ENCODE results near the gene CD7.
A peak's percentile ranks its signal among the peaks of the same experiment; 100 is the strongest.

Gene CD7

DNA sequence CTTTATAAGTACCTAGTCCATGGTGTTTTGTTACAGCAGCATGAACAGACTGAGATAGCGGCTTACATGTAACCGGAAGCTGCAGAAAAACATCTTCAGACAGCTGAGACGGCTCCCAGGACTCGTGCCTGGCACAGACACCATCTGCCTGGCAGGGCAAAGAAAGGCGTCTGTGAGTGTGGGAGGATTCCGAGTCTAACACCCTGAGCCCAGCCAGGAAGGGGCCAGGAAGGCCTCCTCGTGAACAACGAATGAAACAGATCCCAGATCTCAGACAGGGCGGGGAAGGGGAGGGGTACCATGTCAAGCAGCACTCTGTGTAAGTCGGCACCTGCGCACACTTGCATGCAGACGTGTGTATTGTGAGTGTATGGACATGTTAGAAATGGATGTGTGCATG, 39.6 kb downstream of the CD7 start:
- no peak for DNase-seq

- DNase-seq = no peak
These were observed 40.5 kb downstream of the CD7 start for GRCh38 chr17:82276938-82277337.

DNA sequence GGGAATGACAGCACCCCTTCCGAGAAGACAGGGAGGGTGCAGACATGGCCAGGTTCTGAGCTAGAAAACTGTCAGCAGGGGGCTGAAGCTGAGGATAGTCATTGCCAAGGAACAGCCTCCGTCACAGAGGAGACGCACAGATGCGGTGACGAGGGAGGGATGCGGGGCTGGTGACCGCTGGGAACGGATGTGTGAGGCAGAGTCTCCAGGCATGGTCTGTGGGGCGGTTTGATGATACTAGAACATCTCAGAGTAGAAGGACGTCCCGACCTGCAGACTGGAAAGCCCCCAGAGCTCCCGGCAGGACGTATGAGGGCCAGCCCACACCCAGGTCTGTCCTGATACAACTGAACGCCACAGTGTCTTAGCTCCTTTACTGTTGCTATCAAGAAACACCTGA, 42.1 kb downstream of the CD7 start:
- no peak for DNase-seq

GRCh38 chr17:82274134-82275020, 43.0 kb downstream of the CD7 start:
- DNase-seq = no peak

DNA sequence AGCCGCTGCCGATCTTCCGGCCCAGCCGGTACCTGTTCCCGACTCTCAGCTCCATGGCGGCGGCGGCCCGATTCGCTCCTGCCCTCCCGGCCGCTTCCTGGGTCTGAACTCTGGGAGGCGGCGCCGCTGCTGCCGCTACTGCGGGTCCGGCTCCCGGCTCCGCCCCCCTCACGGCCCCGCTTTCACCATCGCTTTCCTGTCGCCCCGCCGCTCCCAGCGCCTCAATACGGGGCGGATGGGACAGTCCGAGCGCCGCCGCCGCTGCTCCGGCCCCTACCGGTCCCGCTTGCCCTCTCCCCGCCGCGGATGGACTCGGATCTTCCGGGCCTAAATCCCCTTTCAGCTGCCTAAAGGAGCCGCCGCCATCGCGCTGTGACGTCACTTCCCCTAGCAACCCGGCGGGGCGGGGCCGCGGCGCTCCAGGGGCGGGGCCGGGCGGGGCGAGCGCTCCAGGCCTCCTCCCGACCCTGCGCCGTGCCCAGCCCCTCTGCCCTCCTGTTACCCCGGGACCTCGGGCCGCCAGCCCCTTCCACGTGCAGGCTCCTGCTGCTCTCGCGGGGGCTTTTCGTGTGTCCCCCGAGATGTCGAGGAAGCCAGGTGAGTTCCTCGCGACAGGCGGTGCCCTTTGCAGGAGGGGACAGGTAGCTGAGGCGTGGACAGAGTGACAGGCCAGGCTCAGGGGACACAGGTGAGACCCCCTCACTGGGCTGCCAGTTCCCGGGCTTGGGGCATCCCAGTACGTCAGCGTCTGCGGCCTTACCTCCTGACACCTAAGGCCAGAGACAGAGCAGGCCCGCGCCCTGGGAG, 43.9 kb downstream of the CD7 start, which contains the start of gene CSNK1D:
Gene CSNK1D, minus strand, starts transcription at position 374 of the 807 bp plus-strand sequence. Its CDS starts 319 bp downstream, at position 55.
- DNase-seq = peak; percentile 94

- peak; percentile 40 for DNase-seq
These were observed 44.7 kb downstream of the CD7 start for GRCh38 chr17:82272495-82273326.

GRCh38 chr17:82271401-82271800, 46.0 kb downstream of the CD7 start:
- no peak for DNase-seq

GRCh38 chr17:82270651-82271050, 46.8 kb downstream of the CD7 start:
- no peak for DNase-seq

DNA sequence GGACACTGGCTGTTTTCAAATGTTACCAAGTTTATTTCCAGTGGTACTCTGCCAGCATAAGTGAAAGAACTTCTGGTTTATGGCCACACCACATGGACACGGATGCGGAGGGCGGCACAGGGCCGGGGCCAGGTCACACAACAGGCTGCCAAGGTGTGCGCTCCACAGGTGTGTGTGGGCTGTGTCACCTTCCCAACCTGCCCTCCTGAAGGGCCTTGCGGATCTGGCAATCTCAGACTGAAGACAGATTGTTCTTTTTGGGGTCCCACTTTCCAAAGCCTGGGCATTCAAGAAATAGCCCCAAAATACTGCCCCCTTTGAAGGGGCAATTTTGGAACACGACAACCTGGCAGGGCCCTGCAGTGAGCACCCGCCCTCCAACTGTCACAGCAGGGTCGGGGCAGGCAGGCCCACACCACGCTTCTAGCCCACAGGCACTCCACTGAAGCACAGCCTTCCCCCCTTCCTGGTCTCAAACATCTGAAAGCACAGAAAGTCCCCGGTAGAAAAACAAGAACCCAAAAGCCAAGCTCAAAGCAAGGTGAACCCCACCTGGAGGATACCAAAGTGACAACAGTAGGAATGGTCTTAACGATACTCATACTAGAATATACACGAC, 47.4 kb downstream of the CD7 start:
- no peak for DNase-seq

DNA sequence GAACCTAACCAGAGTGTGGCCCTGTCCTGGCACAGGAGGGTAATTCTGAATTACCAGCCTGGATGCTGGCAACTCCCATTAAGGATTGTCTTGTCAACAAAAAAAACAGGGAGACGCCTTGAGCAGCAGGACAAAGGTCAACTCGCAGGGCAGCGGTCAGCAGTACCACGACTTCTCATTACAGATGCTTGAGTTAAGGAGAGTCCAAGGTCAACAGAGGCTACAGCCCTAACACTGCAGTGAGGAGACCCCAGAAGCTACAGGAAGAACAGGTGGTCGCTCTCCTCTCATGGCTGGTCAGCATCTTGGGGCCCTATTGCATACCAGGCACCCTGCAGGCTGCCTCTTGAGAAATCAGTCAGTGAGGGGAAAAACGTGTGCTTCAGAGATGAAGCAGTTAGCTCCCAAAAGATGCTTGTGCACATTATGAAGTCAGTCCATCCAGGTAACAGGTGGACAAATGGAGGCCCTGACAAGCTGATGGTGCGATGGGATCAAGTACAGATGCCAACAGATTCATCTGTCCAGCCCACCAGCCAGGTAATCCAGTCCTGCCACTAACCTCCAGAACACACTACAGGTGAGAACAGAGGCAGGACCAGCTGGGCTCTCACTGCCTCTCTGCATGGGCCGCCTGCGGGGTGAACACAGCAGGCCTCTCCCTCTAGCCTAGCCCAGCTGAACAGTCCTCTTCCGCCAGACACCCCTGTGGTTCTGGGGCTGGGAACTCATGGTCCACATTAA, 48.1 kb downstream of the CD7 start:
- DNase-seq = no peak

- DNase-seq = peak; percentile 52
These were observed 49.6 kb downstream of the CD7 start for GRCh38 chr17:82267575-82268379.

- no peak for DNase-seq
These were observed 51.3 kb downstream of the CD7 start for GRCh38 chr17:82266142-82266541.

Data from activated CD4-positive, alpha-beta T cell treated with anti-CD3 and anti-CD28 coated beads, Interleukin-2, Interleukin-6, amounts not matched to agents 100 ng/mL and 50 ng/mL, durations not matched to agents 16 hours and 8 hours (primary cell).